Prostate gland (tissue), 2 donors: ENCODE data around the gene LTF.

Source experiments
- POLR2A ChIP-seq: fragments of 450-650 bp; IDR thresholded peaks from one replicate; pipeline ENCODE4 v1.6.1; 2016; ENCODE audit warnings: antibody characterized with exemption, mild to moderate bottlenecking
- POLR2AphosphoS5 ChIP-seq: sonication (generic); formaldehyde crosslinking; IDR thresholded peaks from one replicate; pipeline ENCODE4 v1.6.1; 2017; ENCODE audit warnings: antibody characterized with exemption
- TF ChIP-seq, protein P1 (sequence below), 4 experiments: fragments of 200-600 bp in 2 of 4; fragments of 450-650 bp in 2 of 4; sonication (generic) in 2 of 4; IDR thresholded peaks; 1 replicate in 3 of 4; 2 replicates in 1 of 4; pipeline ENCODE4 v1.5.1; 2016 to 2019; ENCODE audit warnings: antibody characterized with exemption in 4 of 4, mild to moderate bottlenecking in 2 of 4, moderate library complexity in 2 of 4

DNA sequence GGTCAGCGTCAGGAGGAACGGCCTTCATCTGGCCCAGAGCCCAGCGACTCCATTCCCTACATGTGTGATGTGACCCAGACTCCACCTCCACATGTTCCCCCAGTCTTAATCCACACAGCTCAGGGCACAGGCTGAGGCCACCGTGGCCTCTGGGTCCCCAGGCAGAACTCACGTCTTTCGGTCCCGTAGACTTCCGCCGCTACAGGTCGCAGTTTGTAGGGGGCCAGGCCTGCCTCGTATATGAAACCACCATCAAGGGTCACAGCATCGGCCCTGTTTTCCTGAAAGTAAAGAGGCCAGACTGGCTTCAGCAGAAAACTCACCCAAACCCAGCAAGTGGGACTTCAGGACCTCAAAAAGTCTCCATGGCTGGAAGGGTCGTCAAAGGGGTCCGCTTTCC is 8.6 kb downstream of the LTF start:
- TF ChIP-seq, protein P1, sequence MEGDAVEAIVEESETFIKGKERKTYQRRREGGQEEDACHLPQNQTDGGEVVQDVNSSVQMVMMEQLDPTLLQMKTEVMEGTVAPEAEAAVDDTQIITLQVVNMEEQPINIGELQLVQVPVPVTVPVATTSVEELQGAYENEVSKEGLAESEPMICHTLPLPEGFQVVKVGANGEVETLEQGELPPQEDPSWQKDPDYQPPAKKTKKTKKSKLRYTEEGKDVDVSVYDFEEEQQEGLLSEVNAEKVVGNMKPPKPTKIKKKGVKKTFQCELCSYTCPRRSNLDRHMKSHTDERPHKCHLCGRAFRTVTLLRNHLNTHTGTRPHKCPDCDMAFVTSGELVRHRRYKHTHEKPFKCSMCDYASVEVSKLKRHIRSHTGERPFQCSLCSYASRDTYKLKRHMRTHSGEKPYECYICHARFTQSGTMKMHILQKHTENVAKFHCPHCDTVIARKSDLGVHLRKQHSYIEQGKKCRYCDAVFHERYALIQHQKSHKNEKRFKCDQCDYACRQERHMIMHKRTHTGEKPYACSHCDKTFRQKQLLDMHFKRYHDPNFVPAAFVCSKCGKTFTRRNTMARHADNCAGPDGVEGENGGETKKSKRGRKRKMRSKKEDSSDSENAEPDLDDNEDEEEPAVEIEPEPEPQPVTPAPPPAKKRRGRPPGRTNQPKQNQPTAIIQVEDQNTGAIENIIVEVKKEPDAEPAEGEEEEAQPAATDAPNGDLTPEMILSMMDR (IDR thresholded peaks at IDR 0.05): no peak
- TF ChIP-seq POLR2A (no peak), POLR2AphosphoS5 (no peak)
